GM21381 (cell line): ENCODE measurements around the gene MAGI2.
"Not testable (repeated sequence)": the region's sequence is repeated elsewhere in the genome, so short reads cannot be mapped to it uniquely, and the experiment has no call there.

ENCODE experiments used
- ATAC-seq: cut with Tn5 transposase; IDR thresholded peaks from one replicate; pipeline ENCODE4 v1.9.1; 2021; ENCODE audit warnings: mild to moderate bottlenecking, moderate library complexity; ENCODE audit not compliant: unreplicated experiment

MAGI2 gene

GRCh38 chr7:78265486-78265885 is 1188.0 kb downstream of the MAGI2 start:
- no peak for ATAC-seq

- no peak for ATAC-seq
Observed at GRCh38 chr7:78265071-78265470, 1188.4 kb downstream of the MAGI2 start.

GRCh38 chr7:78264105-78264504 is 1189.4 kb downstream of the MAGI2 start:
- ATAC-seq, result no peak

- no peak for ATAC-seq
Observed at GRCh38 chr7:78261739-78262138, 1191.7 kb downstream of the MAGI2 start.

- no peak for ATAC-seq
Observed at GRCh38 chr7:78261302-78261701, 1192.2 kb downstream of the MAGI2 start.

- no peak for ATAC-seq
Observed at GRCh38 chr7:78260826-78261225, 1192.6 kb downstream of the MAGI2 start.

GRCh38 chr7:78254726-78255055 is 1198.8 kb downstream of the MAGI2 start:
- ATAC-seq, result no peak

- no peak for ATAC-seq
Observed at GRCh38 chr7:78253850-78254725, 1199.4 kb downstream of the MAGI2 start.

- ATAC-seq, result no peak
Observed at GRCh38 chr7:78248867-78249266, 1204.6 kb downstream of the MAGI2 start.

GRCh38 chr7:78247910-78248689 is 1205.4 kb downstream of the MAGI2 start:
- ATAC-seq, result no peak

- not testable (repeated sequence) for ATAC-seq
Observed at GRCh38 chr7:78240179-78240578, 1213.3 kb downstream of the MAGI2 start.

- ATAC-seq, result no peak
Observed at GRCh38 chr7:78234634-78235033, 1218.8 kb downstream of the MAGI2 start.

- ATAC-seq, result no peak
Observed at GRCh38 chr7:78232806-78233205, 1220.7 kb downstream of the MAGI2 start.

- no peak for ATAC-seq
Observed at GRCh38 chr7:78226059-78226719, 1227.3 kb downstream of the MAGI2 start.

GRCh38 chr7:78225534-78225933 is 1227.9 kb downstream of the MAGI2 start:
- ATAC-seq, result no peak

- ATAC-seq, result no peak
Observed at GRCh38 chr7:78224923-78225322, 1228.5 kb downstream of the MAGI2 start.

GRCh38 chr7:78223598-78223997 is 1229.9 kb downstream of the MAGI2 start:
- no peak for ATAC-seq

GRCh38 chr7:78222001-78222751 is 1231.3 kb downstream of the MAGI2 start:
- no peak for ATAC-seq

- no peak for ATAC-seq
Observed at GRCh38 chr7:78220754-78221153, 1232.7 kb downstream of the MAGI2 start.

GRCh38 chr7:78218876-78219275 is 1234.6 kb downstream of the MAGI2 start:
- no peak for ATAC-seq

- no peak for ATAC-seq
Observed at GRCh38 chr7:78218051-78218450, 1235.4 kb downstream of the MAGI2 start.
